Measurements from ENCODE around the gene SMIM13.

The SMIM13 gene

DNA sequence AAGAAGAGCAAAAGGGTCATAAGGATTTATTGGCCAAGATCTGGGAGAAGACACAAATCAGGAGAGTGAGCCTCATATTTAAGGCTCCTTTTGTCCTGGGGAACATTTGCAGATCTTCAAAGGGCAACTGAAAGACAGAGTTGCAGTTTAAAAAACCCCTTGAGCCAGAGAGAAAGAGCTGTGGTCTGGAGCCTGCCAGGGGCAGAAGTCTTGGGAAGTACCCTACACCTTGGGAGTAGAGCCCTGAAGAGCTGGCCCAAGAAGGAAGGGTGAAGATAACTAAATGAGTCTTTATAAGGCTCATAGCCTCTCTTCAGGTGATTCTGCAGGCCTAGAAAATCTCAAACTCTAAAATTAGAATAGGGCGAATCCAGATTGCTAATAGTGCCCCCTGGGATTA, 57.9 kb downstream of the SMIM13 start:
- DNase-seq (ENCODE audit: low read depth in 4 of 4, low spot score in 1 of 4) = no peak

DNA sequence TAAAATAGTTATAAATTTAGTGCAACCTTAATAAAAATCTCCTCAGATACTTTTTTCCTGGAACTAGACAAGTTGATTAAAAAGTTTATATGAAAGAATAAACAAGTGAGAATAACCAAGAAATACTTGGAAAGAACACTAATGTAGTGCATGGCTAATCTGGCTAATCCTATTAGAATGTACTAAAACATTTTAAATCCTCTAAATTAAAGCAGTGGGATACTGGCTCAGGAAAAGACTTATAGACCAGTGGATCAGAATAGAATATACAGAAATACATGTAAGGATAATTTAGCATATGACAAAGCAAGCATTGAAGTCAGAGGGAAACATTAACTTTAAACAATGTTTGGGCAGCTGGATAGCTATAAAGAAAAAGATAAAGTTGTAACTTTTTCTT, 58.9 kb downstream of the SMIM13 start:
- no peak for DNase-seq (ENCODE audit: low read depth in 4 of 4, low spot score in 1 of 4)

DNA sequence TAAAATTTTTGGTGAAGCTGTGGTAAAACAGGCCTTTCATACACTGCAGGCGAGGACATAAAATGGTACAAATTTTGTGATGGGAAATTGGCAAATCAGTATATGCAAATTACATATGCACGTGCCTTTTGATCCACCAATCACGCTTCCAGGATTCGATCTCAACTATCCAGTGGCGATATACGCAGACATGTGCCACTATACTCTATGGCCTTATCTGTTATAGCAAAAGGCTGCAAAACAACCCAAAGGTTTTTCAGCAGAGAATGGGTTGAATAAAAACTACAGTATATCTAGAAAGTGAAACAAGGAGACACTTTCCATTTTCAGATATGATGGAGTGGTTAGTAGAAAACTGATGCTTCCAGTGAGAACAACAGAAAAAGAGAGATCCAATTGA, 59.8 kb downstream of the SMIM13 start:
- DNase-seq (ENCODE audit: low read depth in 4 of 4, low spot score in 1 of 4) = no peak

DNA sequence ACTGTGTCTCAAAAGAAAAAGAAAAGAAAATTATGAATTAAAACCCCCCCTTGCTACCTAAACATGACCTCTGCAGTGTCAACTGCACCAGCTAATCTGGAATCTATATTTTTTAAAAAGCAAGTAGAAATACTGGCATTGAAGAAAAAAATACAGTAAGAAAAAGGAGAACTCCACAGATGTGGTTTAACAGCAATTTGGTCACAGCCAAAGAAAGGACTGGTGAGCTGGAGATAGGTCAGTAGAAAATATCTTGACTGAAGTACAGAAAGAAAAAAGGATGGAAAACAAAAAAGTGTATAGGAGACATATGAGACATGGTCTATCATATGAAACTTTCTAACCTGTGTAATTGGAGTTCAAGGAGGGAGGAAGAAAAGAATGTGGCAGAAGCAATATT, 62.0 kb downstream of the SMIM13 start:
- no peak for DNase-seq (ENCODE audit: low read depth in 4 of 4, low spot score in 1 of 4)

DNA sequence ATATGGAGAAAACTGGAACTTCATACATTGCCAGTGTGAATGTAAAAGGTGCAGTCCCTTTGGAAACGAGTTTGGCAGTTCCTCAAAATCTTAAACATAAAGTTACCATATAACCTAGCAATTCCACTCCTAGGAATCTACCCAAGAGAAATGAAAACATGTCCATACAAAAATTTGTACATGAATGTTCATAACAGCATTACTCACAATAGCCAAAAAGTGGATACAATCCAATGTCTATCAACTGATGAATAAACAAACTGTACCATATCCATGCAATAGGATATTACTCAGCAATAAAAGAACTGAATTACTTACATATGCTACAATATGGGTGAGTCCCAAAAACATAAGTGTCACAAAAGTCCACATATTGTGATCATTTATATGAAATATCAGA, 66.6 kb downstream of the SMIM13 start:
- no peak for DNase-seq (ENCODE audit: low read depth in 4 of 4, low spot score in 1 of 4)

DNA sequence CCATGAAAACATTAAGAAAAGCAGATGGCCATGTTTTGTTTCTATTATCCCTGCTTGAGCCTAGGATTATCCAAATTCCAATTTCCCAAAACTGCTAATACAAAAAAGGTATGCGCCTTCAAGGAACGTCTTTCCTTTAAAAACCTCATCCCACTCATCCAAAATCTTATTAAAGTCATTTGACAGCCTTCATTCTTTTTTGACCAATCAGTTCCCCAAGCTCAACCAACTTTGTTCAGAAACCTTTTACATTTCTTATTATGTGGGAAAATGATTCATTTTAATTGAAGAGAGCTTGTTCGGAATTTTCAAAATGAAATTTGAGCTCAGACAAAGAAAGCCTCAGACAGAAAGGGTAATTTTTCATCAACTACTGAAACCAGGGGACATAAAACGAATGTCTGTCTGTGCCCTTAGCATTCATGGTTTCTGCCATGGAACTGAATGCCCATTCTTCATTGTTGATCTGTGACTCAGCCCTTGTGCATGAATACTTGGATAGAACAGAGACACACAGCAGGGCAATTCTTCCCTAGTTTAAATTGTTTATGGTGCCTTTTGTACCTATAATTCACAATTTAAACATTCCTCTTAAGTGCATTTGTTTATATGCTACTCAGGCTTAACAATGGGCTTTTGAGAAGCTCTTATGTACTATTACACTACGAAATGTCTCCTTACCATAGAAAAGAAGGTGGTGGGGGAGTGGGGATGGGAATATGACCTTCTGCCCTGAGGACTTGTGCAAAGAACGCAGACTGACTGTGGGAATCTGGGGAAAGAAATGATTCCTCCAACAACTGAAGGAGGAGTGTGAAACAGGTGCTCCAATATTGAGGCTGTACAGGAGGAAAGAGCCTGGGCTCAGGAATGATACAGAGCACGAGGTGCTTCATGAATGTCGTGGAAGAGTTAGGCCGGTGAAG, 67.7 kb downstream of the SMIM13 start:
- DNase-seq (ENCODE audit: low read depth in 4 of 4, low spot score in 1 of 4) = no peak

DNA sequence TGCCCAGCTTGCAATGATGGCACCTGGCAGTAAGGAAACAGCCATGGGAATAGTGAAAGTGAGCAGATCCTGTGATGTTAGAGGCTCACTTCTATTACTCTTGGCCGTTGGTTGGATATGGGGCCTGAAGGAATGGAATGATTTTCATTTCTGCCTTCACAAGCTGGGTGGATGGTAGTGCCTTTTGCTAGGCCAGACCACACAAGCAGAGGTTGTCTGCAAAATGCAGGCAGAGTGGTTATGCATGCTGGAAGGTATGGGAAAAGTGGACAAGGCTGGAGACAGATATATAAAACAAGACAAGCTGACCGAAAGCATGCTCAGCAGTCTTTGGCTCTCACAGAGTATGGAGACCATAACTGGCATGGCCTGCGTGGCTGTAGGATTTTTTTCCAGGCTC, 68.6 kb downstream of the SMIM13 start:
- DNase-seq (ENCODE audit: low read depth in 4 of 4, low spot score in 1 of 4) = no peak

DNA sequence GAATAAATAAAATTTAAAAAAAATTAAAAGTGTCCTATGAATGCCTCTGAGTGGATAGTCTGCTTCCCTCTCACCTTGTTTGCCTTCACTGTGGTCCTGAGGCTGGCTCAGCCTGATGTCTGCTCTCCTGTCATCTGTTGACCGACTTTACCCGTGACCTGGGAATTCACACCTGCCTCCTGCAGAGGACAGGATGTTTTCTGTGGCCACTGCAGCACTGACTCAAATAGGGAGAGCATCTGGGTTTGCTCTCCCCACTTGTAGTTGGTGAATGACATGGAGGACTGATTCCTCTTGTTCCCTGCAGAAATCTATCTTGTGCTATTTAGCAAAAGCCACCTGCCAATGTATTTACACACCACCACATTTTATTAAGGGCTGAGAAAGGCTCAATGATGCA, 70.3 kb downstream of the SMIM13 start:
- DNase-seq (ENCODE audit: low read depth in 4 of 4, low spot score in 1 of 4) = no peak

DNA sequence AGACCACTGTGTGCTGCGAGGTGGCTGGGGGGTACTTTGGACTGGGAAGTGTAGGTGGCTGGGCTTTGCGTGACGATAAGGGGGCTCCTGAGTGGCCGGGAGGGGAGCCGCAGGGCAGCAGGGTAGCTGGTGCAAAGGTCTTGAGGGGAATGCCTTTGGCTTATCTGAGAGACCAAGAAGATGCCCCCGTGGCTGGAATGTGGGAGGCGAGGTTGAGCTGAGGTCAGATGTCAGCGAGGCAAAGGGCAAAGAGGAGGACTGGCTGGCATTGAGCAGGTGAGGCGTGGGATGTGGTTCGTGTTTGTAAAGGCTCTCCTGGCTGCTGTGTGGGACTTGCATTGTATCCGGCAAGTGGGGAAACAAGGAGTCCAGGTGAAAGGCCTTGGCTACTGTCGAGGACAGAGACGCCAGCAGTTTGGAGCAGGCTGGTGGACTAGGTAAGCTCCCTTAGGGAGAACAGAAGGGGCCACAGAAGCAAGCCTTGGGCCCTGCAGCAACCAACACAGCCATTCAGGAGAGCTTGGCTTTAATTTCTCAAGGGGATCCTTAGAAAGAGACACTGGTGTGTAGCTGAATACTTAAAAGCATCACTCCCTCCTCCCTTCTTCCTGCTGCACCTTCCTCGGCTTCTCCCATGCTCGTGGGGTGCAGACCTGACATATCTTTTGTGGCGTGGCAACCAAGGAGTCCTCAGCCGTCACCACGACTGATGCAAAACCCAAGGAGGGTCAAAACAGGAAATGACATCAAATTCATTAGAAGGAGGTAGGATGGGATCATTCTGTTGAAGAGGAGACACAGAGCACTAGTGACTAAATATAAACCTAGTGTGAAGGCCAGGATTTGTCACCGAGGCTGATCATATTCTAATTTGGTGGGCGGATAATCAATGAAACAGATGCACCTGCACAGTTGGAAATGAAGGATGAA, 71.3 kb downstream of the SMIM13 start:
- DNase-seq (ENCODE audit: low read depth in 4 of 4, low spot score in 1 of 4) = no peak

DNA sequence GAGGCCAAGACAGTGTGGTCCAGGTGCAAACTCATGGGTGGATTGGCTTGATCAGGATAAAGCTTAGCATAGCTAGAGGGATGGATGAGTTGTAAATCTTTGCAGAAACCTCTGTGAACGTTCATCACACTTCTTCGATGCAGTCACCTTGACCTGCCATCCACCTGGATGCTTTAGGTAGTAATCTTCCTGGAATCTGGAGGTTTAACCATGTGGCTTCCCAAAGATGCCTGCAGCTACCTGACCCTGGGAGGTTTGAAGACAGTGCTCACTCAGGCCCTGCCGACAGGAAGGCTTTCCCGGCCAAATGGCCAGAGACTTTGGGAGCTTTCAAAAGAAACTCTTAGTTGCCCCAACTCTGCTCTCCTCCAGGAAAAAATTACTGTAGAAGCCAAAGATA, 73.3 kb downstream of the SMIM13 start:
- DNase-seq (ENCODE audit: low read depth in 4 of 4, low spot score in 1 of 4) = no peak

DNA sequence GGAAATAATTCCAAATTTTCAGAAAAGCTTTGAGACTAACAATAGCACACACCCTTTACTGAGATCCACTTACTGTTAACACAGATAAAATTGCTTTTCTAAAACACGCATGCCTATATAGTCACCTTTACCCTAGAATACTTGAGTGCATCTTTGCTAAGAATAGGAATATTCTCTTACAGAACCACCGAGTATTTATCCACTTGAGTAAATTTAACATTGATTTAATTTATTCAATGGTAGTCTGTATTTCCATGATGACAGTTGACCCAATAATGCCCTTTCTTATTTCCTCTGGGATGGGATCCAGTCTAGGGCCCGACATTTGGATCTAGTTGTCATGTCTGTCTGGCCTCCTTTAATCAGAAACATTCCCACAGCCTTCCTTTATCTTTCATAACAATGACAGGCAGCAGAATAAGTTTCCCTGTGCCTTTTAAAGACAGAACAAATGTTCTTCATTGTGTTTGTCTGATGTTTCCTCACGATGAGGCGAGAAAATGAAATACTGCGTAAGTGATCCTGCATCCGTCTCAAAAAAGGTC, 74.5 kb downstream of the SMIM13 start:
- DNase-seq (ENCODE audit: low read depth in 4 of 4, low spot score in 1 of 4) = no peak

DNA sequence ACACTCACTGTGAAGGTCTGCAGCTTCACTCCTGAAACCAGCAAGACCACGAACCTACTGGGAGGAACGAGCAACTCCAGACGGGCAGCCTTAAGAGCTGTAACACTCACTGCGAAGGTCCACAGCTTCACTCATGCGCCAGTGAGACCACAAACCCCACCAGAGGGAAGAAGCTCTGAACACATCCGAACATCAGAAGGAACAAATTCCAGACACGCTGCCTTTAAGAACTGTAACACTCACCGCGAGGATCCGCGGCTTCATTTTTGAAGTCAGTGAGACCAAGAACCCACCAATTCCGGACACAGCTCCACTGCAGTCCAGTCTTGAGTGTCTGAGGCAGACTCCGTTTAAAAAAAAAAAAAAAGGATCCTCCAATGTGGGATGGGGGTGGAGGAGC, 78.3 kb downstream of the SMIM13 start:
- no peak for DNase-seq (ENCODE audit: low read depth in 4 of 4, low spot score in 1 of 4)

DNA sequence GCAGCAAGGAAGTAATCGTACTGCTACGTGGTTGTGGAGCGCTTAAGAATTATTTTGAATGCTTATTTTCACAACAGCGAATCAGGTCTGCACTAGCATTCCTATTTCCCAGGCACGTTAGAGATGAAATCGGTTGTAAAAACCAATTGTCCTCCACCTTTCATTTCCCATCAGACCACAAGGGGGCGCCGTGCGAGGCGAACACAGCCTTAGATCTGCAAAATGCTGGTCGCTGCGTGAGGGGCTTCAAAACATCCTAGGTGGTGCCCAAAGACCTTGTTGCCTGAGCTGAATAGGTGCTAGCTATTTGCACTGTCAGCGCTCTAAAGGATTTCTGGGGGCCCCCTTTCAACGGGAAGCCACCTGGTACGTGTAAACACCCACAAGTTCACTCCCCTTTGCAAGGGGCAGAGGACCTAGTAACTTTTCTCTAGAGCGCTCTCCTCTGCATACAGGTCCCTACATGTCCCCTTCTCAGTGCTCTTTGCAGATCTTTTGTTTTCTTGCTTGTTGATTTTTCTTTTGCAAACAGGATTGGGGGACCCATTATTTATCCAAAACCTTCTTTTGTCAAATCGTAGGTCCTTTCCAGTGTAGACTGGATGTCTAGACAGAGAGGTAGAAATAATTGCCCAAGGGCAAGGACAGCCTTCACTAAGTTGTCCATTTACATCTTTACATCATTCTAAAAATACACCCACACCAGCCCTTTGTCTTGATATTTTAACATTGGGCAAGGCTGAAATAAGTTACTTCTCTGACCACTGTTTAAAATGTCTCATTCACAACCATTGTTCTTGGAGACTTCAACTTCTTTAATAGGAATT, 79.1 kb downstream of the SMIM13 start:
- DNase-seq (ENCODE audit: low read depth in 4 of 4, low spot score in 1 of 4) = peak; percentile 61 to 79 (median 67)

DNA sequence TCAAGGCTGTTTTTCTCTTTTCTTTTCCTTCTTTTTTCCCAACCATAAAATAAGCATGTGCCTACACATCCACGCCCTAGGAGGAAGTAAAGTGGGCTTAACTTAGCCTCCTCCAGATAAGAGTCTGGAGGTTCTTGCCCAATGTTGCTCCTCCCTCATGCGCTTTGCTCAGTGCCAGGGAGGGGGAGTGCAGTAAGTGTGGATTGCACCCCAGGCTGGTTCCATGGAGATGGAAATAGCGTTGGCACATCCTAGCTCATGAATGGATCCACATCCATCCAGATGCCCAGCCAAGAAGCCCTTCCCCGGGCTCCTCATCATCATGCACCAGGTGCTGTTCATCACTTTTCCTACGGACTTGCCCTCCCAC, 80.6 kb downstream of the SMIM13 start:
- DNase-seq (ENCODE audit: low read depth in 4 of 4, low spot score in 1 of 4) = no peak

DNA sequence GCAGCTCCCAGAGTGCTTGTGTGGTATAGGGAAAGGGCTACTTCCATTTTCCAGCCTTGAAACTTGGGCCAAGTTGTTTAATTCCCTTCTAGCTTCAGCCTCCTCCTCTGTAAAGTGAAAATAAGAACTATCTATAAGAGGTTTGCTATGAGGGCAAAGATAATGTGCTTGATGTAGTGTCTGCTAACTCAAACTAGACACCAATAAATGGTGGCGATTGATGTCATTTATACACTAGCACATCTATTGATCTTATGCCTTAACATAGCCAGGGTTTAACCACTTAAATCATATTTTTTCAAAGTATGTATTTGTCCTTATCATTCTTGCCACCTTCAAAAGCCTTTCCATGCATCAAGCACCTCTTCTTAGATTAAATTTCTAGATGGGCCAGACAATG, 83.6 kb downstream of the SMIM13 start:
- DNase-seq (ENCODE audit: low read depth in 4 of 4, low spot score in 1 of 4) = no peak

DNA sequence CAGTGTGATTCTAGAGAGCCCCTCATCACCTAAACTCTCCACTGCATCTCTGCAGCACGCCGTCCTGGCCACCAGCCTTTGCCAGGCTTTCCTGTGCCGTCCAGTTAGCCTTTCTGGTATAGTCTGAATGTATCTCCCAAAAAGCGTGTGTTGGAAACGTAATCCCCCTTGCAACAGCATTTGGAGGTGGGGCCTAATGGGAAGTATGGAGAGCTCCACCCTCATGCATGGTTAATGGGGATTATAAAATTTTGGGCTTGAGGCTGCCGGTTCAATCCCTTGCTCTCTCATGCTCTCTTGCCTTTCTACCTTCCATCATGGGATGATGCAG, 85.4 kb downstream of the SMIM13 start:
- DNase-seq (ENCODE audit: low read depth in 4 of 4, low spot score in 1 of 4) = no peak

DNA sequence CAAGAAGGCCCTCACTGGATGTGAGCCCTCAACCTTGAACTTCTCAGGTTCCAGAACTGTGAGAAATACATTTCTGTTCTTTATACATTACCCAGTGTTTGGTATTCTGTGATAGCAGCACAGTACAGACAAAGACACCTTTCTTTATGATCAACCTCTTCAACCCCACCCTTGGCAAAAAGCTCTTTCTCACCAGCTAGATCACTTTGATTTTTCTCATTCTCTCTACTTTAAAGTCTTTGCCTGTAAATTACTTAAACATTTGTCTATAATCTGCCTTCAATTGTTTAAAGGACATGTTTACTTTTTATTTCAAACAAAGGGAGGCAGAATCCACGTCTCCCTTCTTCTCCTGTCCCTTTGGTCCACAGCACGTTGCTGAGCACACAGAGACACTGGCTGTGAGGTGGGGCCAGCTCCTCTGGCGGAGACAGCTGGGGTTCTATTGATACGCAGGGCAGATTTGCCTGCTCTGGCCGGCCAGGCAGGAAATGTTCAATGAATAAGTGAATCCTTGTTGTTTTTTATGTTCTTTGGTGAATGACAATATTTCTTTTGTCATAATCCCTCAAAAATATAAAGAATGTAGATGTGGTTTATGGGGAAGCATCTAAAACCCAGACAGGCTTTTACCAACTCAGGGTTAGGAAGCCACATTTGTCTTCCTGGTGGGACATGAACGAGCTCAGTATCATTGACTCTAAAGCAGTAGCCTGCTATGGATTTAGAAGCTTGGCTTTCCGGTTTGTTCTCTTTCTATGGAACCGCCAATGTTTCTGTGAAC, 86.0 kb downstream of the SMIM13 start:
- no peak for DNase-seq (ENCODE audit: low read depth in 4 of 4, low spot score in 1 of 4)

DNA sequence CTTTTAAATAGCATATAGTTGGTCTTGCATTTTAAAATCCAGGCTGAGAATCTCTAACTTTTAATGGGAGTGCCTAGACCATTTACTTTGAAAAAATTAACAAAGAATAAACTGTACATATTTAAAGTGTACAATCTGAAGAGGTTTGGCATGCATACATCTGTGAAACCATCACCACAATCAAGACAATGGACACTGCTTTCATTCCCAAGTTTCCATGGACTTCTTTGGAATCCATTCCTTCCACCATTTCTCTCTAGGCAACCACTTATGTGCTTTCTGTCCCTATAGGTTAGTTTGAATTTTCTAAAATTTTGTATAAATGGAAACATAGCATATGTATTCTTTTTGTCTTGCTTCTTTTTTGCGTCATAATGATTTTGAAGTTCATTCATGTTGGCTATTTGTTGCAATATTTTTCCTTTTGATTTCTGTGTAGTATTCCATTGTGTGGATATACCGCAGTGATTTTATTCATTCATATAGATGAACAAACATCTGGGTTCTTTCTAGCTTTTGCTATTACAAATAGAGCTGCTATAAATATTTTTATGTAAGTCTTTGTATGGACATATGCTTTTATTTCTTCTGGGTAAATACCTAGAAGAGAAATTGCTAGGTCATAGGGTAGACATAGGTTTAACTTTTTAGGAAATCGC, 88.0 kb downstream of the SMIM13 start:
- DNase-seq (ENCODE audit: low read depth in 4 of 4, low spot score in 1 of 4) = no peak

DNA sequence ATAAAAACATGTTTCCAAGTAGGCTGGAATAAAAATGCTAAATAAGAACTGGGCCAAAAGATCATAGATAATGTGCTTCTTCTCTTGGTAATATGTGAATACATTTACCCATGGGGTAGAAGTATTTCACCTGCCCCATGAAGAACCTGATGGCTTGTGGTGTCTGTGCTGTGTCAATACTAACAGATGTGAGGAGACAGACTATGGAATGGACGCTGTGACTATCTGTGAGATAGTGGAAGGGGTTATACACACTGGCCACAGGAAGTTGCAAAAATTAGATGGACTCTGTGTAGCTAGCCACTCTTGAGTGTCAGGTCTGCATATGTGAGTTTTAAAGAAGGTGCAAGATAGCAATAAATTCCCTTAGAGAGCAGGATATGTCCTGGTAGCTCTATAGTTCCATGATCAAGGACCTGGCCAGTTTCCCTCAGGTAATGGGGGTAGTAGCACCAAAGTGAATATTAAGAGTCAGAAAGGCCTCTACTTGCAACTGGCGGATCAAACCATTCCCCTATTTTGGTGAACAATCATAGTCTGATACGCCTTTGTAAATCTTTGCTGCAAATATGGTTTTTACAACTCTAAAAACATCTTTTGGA, 90.2 kb downstream of the SMIM13 start:
- DNase-seq (ENCODE audit: low read depth in 4 of 4, low spot score in 1 of 4) = no peak
